ENCODE data around the gene CARD11.

Gene CARD11

GRCh38 chr7:2974093-2974819 is 69.4 kb downstream of the CARD11 start:
- Mint-ChIP-seq H3K9me3 (ENCODE audit: low read depth) (no peaks in the 10 kb centered on the region), H3K4me3 (no peak overlapping the region), H3K4me1 (ENCODE audit: low read depth) (peaks cover 49% of the 10 kb centered on the region), H3K27me3 (no peaks in the 10 kb centered on the region), H3K27ac (peak overlapping the region; percentile 58), H3K36me3 (peaks cover 4% of the 10 kb centered on the region)

DNA sequence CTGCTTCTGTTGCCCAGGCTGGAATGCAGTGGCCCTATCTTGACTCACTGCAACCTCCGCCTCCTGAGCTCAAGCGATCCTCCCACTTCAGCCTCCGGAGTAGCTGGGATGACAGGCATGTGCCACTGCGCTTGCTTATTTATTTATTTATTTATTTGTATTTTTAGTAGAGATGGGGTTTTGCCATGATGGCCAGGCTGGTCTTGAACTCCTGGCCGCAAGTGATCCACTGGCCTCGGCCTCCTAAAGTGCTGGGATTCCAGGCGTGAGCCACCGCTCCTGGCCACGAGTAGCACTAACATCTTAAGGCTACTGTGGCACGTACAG is 70.9 kb downstream of the CARD11 start:
- H3K4me3 Mint-ChIP-seq = peak overlapping the region; percentile 55
- peak overlapping the region; percentile 87 for H3K27ac Mint-ChIP-seq
- no peaks in the 10 kb centered on the region for H3K9me3 Mint-ChIP-seq (ENCODE audit: low read depth)
- peaks cover 4% of the 10 kb centered on the region for H3K36me3 Mint-ChIP-seq
- no peaks in the 10 kb centered on the region for H3K27me3 Mint-ChIP-seq
- H3K4me1 Mint-ChIP-seq (ENCODE audit: low read depth) = peaks cover 36% of the 10 kb centered on the region

DNA sequence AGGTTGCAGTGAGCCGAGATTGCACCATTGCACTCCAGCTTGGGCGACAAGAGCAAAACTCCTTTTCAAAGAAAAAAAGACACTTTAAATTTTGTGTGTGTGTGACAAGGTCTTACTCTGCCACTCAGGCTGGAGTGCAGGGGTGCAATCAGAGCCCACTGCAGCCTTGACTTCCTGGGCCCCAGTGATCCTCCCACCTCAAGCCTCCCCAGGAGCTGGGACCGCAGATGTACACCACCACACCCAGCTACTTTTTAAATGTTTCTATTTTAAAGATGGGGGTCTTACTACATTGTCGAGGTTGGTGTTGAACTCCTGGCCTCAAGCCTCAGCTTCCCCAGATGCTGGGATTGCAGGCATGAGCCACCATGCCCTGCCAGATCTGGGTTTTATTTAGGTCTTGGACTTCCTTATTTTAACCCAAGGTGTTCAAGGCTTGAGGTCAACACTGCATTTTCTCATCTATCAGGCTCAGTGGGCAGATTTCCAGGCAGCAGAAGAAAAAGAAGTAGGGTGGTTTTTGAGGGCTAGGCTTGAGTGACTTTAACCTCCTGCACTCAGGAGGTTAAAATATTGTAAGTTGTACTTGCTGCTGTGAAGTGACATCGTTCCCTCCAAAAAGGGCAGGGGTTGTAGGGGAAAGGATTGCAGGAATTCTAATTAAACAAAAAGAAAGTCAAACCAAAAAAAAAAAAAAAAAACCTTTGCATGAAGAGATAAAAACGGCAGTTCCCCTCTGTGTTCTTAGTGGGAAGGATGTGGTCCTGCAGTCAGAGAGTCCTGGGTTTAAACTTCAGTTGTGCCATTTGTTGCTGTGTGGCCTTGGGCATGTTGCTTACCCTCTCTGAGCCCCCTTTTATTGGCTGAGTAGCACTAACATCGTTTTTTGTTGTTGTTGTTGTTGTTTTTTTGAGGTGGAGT is 71.5 kb downstream of the CARD11 start:
- H3K4me3 Mint-ChIP-seq = peak overlapping the region; percentile 55
- no peaks in the 10 kb centered on the region for H3K27me3 Mint-ChIP-seq
- H3K9me3 Mint-ChIP-seq (ENCODE audit: low read depth) = no peaks in the 10 kb centered on the region
- peaks cover 9% of the 10 kb centered on the region for H3K36me3 Mint-ChIP-seq
- H3K27ac Mint-ChIP-seq = peak overlapping the region; percentile 87
- peaks cover 30% of the 10 kb centered on the region for H3K4me1 Mint-ChIP-seq (ENCODE audit: low read depth)

- Mint-ChIP-seq H3K36me3 (peaks cover 20% of the 10 kb centered on the region), H3K4me3 (no peak overlapping the region), H3K4me1 (ENCODE audit: low read depth) (peaks cover 25% of the 10 kb centered on the region), H3K27ac (no peak overlapping the region), H3K27me3 (no peaks in the 10 kb centered on the region), H3K9me3 (ENCODE audit: low read depth) (peaks cover 12% of the 10 kb centered on the region)
Measured at GRCh38 chr7:2970861-2971260, 72.8 kb downstream of the CARD11 start.

DNA sequence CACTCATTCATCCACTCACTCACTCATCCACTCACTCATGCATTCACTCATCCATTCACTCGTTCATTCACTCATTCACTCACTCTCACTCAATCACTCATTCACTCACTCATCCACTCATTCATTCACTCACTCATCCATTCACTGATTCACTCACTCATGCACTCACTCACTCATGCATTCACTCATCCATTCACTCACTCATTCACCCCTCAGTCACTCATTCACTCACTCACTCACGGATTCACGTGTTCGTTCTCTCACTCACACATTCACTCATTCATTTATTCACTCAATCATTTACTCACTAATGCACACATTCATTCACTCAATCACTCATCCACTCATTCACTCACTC is 73.4 kb downstream of the CARD11 start:
- H3K9me3 Mint-ChIP-seq (ENCODE audit: low read depth) = peaks cover 14% of the 10 kb centered on the region
- no peak overlapping the region for H3K4me3 Mint-ChIP-seq
- peaks cover 24% of the 10 kb centered on the region for H3K4me1 Mint-ChIP-seq (ENCODE audit: low read depth)
- H3K27me3 Mint-ChIP-seq = no peaks in the 10 kb centered on the region
- H3K36me3 Mint-ChIP-seq = peaks cover 26% of the 10 kb centered on the region
- H3K27ac Mint-ChIP-seq = no peak overlapping the region

DNA sequence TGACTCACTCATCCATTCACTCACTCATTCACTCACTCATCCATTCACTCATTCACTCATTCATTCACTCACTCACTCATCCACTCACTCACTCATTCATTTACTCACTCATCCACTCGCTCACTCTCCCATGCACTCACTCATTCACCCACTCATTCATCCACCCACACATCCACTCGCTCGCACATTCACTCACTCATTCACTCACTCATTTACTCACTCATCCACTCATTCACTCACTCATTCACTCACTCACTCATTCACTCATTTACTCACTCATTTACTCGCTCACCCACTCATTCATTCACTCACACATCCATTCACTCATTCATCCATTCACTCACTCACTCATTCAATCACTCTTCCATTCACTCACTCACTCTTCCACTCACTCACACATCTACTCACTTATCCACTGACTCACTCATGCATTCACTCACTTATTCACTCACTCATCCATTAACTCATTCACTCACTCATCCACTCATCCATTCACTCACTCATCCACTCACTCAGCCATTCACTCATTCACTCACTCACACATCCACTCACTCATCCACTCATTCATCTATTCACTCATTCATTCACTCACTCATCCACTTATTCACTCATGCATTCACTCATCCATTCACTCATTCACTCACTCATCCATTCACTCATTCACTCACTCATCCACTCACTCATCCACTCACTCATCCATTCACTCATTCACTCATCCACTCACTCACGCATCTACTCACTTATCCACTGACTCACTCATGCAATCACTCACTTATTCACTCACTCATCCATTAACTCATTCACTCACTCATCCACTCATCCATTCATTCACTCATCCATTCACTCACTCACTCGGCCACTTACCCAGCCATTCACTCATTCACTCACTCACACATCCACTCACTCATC is 74.0 kb downstream of the CARD11 start:
- Mint-ChIP-seq H3K9me3 (ENCODE audit: low read depth) (peaks cover 14% of the 10 kb centered on the region), H3K36me3 (peaks cover 27% of the 10 kb centered on the region), H3K27me3 (no peaks in the 10 kb centered on the region), H3K27ac (no peak overlapping the region), H3K4me3 (no peak overlapping the region), H3K4me1 (ENCODE audit: low read depth) (peaks cover 27% of the 10 kb centered on the region)

- Mint-ChIP-seq H3K27ac (peak overlapping the region; percentile 34), H3K4me1 (ENCODE audit: low read depth) (peaks cover 34% of the 10 kb centered on the region), H3K9me3 (ENCODE audit: low read depth) (peaks cover 14% of the 10 kb centered on the region), H3K4me3 (no peak overlapping the region), H3K36me3 (peaks cover 25% of the 10 kb centered on the region), H3K27me3 (no peaks in the 10 kb centered on the region)
Measured at GRCh38 chr7:2968616-2969397, 74.9 kb downstream of the CARD11 start.

DNA sequence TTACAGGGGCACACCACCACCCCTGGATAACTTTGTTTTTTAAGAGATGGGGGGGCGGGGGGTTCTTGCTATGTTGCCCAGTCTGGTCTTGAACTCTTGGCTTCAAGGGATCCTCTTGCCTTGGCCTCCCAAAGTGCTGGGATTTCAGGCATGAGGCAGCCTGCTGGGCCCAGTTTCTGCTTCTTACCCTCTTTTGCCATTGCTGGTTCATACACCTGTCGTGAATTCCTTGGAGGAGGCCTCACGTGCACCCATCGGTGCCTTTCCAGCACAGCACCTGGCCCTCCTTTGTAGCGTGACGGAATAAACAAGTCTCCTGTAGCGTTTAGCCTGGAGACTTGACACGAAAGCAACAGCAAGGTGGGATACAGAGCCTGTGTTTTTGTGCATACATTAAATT is 75.5 kb downstream of the CARD11 start:
- Mint-ChIP-seq H3K27me3 (no peaks in the 10 kb centered on the region), H3K27ac (peak overlapping the region; percentile 34), H3K4me3 (no peak overlapping the region), H3K9me3 (ENCODE audit: low read depth) (peaks cover 14% of the 10 kb centered on the region), H3K36me3 (peaks cover 23% of the 10 kb centered on the region), H3K4me1 (ENCODE audit: low read depth) (peaks cover 33% of the 10 kb centered on the region)

- Mint-ChIP-seq H3K4me1 (ENCODE audit: low read depth) (peaks cover 34% of the 10 kb centered on the region), H3K4me3 (no peak overlapping the region), H3K9me3 (ENCODE audit: low read depth) (peaks cover 14% of the 10 kb centered on the region), H3K36me3 (peaks cover 23% of the 10 kb centered on the region), H3K27me3 (no peaks in the 10 kb centered on the region), H3K27ac (no peak overlapping the region)
Measured at GRCh38 chr7:2967705-2968104, 76.0 kb downstream of the CARD11 start.

- no peak overlapping the region for H3K4me3 Mint-ChIP-seq
- H3K4me1 Mint-ChIP-seq (ENCODE audit: low read depth) = peaks cover 34% of the 10 kb centered on the region
- H3K27ac Mint-ChIP-seq = no peak overlapping the region
- peaks cover 23% of the 10 kb centered on the region for H3K36me3 Mint-ChIP-seq
- peaks cover 14% of the 10 kb centered on the region for H3K9me3 Mint-ChIP-seq (ENCODE audit: low read depth)
- H3K27me3 Mint-ChIP-seq = no peaks in the 10 kb centered on the region
Measured at GRCh38 chr7:2967253-2967652, 76.4 kb downstream of the CARD11 start.

DNA sequence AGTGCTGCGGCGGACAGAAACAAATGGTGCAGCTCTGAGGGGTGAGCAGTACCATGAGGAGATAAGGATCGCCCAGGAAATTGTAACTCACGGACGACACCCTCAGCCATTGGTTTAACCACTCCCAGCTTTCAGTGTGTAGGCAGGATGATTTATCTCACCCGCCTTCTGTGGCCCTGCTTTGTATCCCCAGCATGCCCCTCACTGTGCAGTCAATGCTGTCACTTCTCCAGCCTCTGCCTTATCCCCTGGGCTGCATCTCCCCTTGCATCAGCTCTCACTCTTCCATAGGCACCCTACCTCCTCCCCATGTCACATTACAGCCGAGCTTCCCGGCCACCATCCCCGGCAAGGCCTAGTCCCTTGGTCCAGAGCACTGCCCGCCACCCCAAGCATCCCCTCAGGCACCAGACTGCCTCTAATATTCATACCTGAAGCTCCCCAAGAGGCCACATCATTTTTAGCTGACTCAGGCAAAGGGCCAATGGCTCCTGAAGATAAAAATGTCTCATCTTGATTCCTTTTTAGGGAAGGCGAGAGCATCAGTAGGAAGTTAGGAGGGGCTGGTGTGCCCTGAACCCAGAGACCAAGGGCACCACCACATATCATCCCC is 77.1 kb downstream of the CARD11 start:
- peaks cover 37% of the 10 kb centered on the region for H3K4me1 Mint-ChIP-seq (ENCODE audit: low read depth)

DNA sequence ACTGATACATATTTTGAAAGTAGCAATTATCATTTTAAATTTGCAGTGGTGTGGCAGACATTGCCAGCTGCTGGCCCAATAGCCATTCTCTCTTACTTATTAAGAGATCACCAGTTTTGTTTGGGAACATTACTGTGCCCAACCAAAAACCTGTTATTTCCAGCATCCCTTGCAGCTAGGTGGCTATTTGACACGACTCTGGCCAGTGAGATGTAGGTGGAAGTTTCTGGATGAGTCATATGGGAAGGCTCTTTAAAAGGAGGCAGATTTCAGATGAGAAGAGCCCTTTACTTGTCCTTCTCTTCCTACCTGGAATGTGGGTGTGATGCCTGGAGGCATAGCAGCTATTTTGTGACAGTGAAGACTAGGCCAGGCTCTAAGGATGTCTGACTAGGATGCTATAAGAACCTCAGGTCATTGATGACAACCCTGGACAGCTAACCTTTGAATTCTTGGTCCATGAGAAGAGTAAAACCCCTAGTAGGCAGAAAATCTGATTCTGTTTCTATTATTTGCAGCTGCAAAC is 77.9 kb downstream of the CARD11 start:
- H3K27me3 Mint-ChIP-seq = no peaks in the 10 kb centered on the region
- peaks cover 14% of the 10 kb centered on the region for H3K9me3 Mint-ChIP-seq (ENCODE audit: low read depth)
- H3K27ac Mint-ChIP-seq = peak overlapping the region; percentile 34
- peaks cover 36% of the 10 kb centered on the region for H3K4me1 Mint-ChIP-seq (ENCODE audit: low read depth)
- H3K36me3 Mint-ChIP-seq = peaks cover 23% of the 10 kb centered on the region
- no peak overlapping the region for H3K4me3 Mint-ChIP-seq

More for the DNA sequence above, 77.1 kb downstream of the CARD11 start:
- Mint-ChIP-seq H3K36me3 (peaks cover 23% of the 10 kb centered on the region), H3K4me3 (no peak overlapping the region), H3K27me3 (no peaks in the 10 kb centered on the region), H3K9me3 (ENCODE audit: low read depth) (peaks cover 14% of the 10 kb centered on the region), H3K27ac (no peak overlapping the region)

GRCh38 chr7:2965301-2965700 is 78.4 kb downstream of the CARD11 start:
- H3K27ac Mint-ChIP-seq = peak overlapping the region; percentile 28
- peaks cover 39% of the 10 kb centered on the region for H3K4me1 Mint-ChIP-seq (ENCODE audit: low read depth)
- H3K27me3 Mint-ChIP-seq = no peaks in the 10 kb centered on the region
- no peak overlapping the region for H3K4me3 Mint-ChIP-seq
- H3K9me3 Mint-ChIP-seq (ENCODE audit: low read depth) = peaks cover 14% of the 10 kb centered on the region
- H3K36me3 Mint-ChIP-seq = peaks cover 23% of the 10 kb centered on the region
